C4-2B (cell line): ENCODE measurements around the gene SORBS2.

Experiments used
- H3K27ac ChIP-seq: fragments of 450-650 bp; 2 replicates; pipeline ENCODE4 v1.5.1; 2017
- CTCF ChIP-seq: fragments of 450-650 bp; conservative IDR thresholded peaks from 2 replicates; pipeline ENCODE4 v1.5.1; 2017; ENCODE audit warnings: mild to moderate bottlenecking
- ZFX ChIP-seq: fragments of 450-650 bp; IDR thresholded peaks from 2 replicates; pipeline ENCODE4 v1.6.1; 2017

SORBS2 gene

GRCh38 chr4:185742766-185743165 is 69.2 kb downstream of the SORBS2 start:
- H3K27ac ChIP-seq = no peak overlapping the region
- no peak for TF ChIP-seq CTCF
- TF ChIP-seq ZFX = no peak

GRCh38 chr4:185741795-185742194 is 70.2 kb downstream of the SORBS2 start:
- no peak for TF ChIP-seq ZFX
- TF ChIP-seq CTCF = no peak
- H3K27ac ChIP-seq = no peak overlapping the region

GRCh38 chr4:185740471-185740873 is 71.5 kb downstream of the SORBS2 start:
- H3K27ac ChIP-seq = no peak overlapping the region
- no peak for TF ChIP-seq ZFX
- no peak for TF ChIP-seq CTCF

- no peak for TF ChIP-seq ZFX
- TF ChIP-seq CTCF = no peak
- H3K27ac ChIP-seq = no peak overlapping the region
Observed at GRCh38 chr4:185738820-185739219, 73.2 kb downstream of the SORBS2 start.

- TF ChIP-seq ZFX = no peak
- TF ChIP-seq CTCF = no peak
- H3K27ac ChIP-seq = no peak overlapping the region
Observed at GRCh38 chr4:185738038-185738552, 73.9 kb downstream of the SORBS2 start.

GRCh38 chr4:185737489-185738037 is 74.4 kb downstream of the SORBS2 start:
- no peak overlapping the region for H3K27ac ChIP-seq
- TF ChIP-seq CTCF (no peak), ZFX (no peak)

GRCh38 chr4:185736882-185737281 is 75.1 kb downstream of the SORBS2 start:
- H3K27ac ChIP-seq = no peak overlapping the region
- TF ChIP-seq CTCF (no peak), ZFX (no peak)
